Measurements from ENCODE around the gene RILPL2.
A peak's percentile ranks its signal among the peaks of the same experiment; 100 is the strongest.
"Not testable (repeated sequence)": the region's sequence is repeated elsewhere in the genome, so short reads cannot be mapped to it uniquely, and the experiment has no call there.

The RILPL2 gene

GRCh38 chr12:123404581-123404980 is 31.9 kb downstream of the RILPL2 start:
- DNase-seq (ENCODE audit: low read depth in 3 of 3) = no peak

GRCh38 chr12:123401753-123402683 is 34.5 kb downstream of the RILPL2 start:
- DNase-seq (ENCODE audit: low read depth in 3 of 3) = no peak

- DNase-seq (ENCODE audit: low read depth in 3 of 3) = no peak
Observed at GRCh38 chr12:123399255-123399617, 37.2 kb downstream of the RILPL2 start.

- DNase-seq (ENCODE audit: low read depth in 3 of 3) = no peak
Observed at GRCh38 chr12:123398550-123399254, 37.8 kb downstream of the RILPL2 start.

- no peak for DNase-seq (ENCODE audit: low read depth in 3 of 3)
Observed at GRCh38 chr12:123398177-123398549, 38.3 kb downstream of the RILPL2 start.

- no peak for DNase-seq (ENCODE audit: low read depth in 3 of 3)
Observed at GRCh38 chr12:123397400-123397799, 39.1 kb downstream of the RILPL2 start.

GRCh38 chr12:123396954-123397353 is 39.5 kb downstream of the RILPL2 start:
- DNase-seq (ENCODE audit: low read depth in 3 of 3) = no peak

- DNase-seq (ENCODE audit: low read depth in 3 of 3) = no peak
Observed at GRCh38 chr12:123396543-123396942, 39.9 kb downstream of the RILPL2 start.

GRCh38 chr12:123395236-123395635 is 41.2 kb downstream of the RILPL2 start:
- no peak for DNase-seq (ENCODE audit: low read depth in 3 of 3)

GRCh38 chr12:123393747-123394146 is 42.7 kb downstream of the RILPL2 start:
- DNase-seq (ENCODE audit: low read depth in 3 of 3) = no peak

- no peak for DNase-seq (ENCODE audit: low read depth in 3 of 3)
Observed at GRCh38 chr12:123391546-123392343, 44.7 kb downstream of the RILPL2 start.

- no peak for DNase-seq (ENCODE audit: low read depth in 3 of 3)
Observed at GRCh38 chr12:123390498-123391426, 45.7 kb downstream of the RILPL2 start.

- peak in 1 of 3 donors; percentile 18 for DNase-seq (ENCODE audit: low read depth in 3 of 3)
Observed at GRCh38 chr12:123389560-123390351, 46.7 kb downstream of the RILPL2 start.

- DNase-seq (ENCODE audit: low read depth in 3 of 3) = no peak
Observed at GRCh38 chr12:123388951-123389559, 47.4 kb downstream of the RILPL2 start.

- DNase-seq (ENCODE audit: low read depth in 3 of 3) = peak; percentile 39 to 69 (median 47)
Observed at GRCh38 chr12:123388177-123388950, 48.1 kb downstream of the RILPL2 start.

GRCh38 chr12:123387508-123388176 is 48.8 kb downstream of the RILPL2 start:
- no peak for DNase-seq (ENCODE audit: low read depth in 3 of 3)

GRCh38 chr12:123385536-123385935 is 50.9 kb downstream of the RILPL2 start:
- DNase-seq (ENCODE audit: low read depth in 3 of 3) = not testable (repeated sequence)

GRCh38 chr12:123384994-123385376 is 51.5 kb downstream of the RILPL2 start:
- DNase-seq (ENCODE audit: low read depth in 3 of 3) = no peak

Data from stimulated activated CD4-positive, alpha-beta T cell treated with anti-CD3 and anti-CD28 coated beads, TNF-alpha, amount 100 ng/mL, for 48 hours (primary cell).